ENCODE measurements around the gene MDGA2.

The MDGA2 gene

GRCh38 chr14:46885566-46885965 lies 789.8 kb downstream of the MDGA2 start:
- Histone ChIP-seq H3K27me3 (no peaks in the 10 kb centered on the region), H3K4me2 (no peak overlapping the region), H3K27ac (no peak overlapping the region), H4K20me1 (no peaks in the 10 kb centered on the region), H3K9me3 (replicated peaks in 1 of 11) (no peaks in the 10 kb centered on the region), H3K36me3 (no peaks in the 10 kb centered on the region), H3K9ac (no peak overlapping the region), H3K4me1 (peaks cover 0 to 5% (median 0%) of the 10 kb centered on the region in 10 experiments; a peak in 2 of 20 replicates), H3K4me3 (no peak overlapping the region)
- TF ChIP-seq Cebpa-rat (IDR thresholded peaks at IDR 0.05) = no peak

GRCh38 chr14:46861753-46862152 lies 813.7 kb downstream of the MDGA2 start:
- Histone ChIP-seq H3K36me3 (no peaks in the 10 kb centered on the region), H3K9me3 (replicated peaks in 1 of 11) (no peaks in the 10 kb centered on the region), H3K9ac (no peak overlapping the region), H3K4me3 (no peak overlapping the region), H3K27ac (no peak overlapping the region), H3K4me2 (no peak overlapping the region), H4K20me1 (no peaks in the 10 kb centered on the region), H3K4me1 (no peaks in the 10 kb centered on the region), H3K27me3 (no peaks in the 10 kb centered on the region)
- TF ChIP-seq Cebpa-rat (IDR thresholded peaks at IDR 0.05) = no peak

- TF ChIP-seq Cebpa-rat (IDR thresholded peaks at IDR 0.05) = no peak
- Histone ChIP-seq H3K27me3 (no peaks in the 10 kb centered on the region), H3K4me2 (no peak overlapping the region), H3K27ac (no peak overlapping the region), H3K9ac (no peak overlapping the region), H3K36me3 (no peaks in the 10 kb centered on the region), H3K4me3 (no peak overlapping the region), H3K9me3 (replicated peaks in 1 of 11) (peaks cover 0 to 8% (median 0%) of the 10 kb centered on the region in 11 experiments; a peak in 2 of 22 replicates), H4K20me1 (no peaks in the 10 kb centered on the region), H3K4me1 (no peaks in the 10 kb centered on the region)
Observed at GRCh38 chr14:46840944-46841720, 834.3 kb downstream of the MDGA2 start.

GRCh38 chr14:46820291-46820690 lies 855.1 kb downstream of the MDGA2 start:
- H3K9ac ChIP-seq = no peak overlapping the region
- peaks cover 0 to 9% (median 7%) of the 10 kb centered on the region in 11 experiments; a peak in 14 of 22 replicates for H3K9me3 ChIP-seq (replicated peaks in 1 of 11)
- H3K4me2 ChIP-seq = no peak overlapping the region
- TF ChIP-seq Cebpa-rat (IDR thresholded peaks at IDR 0.05) = no peak; a peak in 1 of 22 replicates
- no peaks in the 10 kb centered on the region for H4K20me1 ChIP-seq
- no peak overlapping the region for H3K4me3 ChIP-seq
- no peaks in the 10 kb centered on the region for H3K36me3 ChIP-seq
- H3K27me3 ChIP-seq = no peaks in the 10 kb centered on the region
- no peaks in the 10 kb centered on the region for H3K4me1 ChIP-seq
- H3K27ac ChIP-seq = no peak overlapping the region

- TF ChIP-seq Cebpa-rat (IDR thresholded peaks at IDR 0.05) = no peak
- no peak overlapping the region for H3K4me3 ChIP-seq
Observed at GRCh38 chr14:46819117-46819516, 856.3 kb downstream of the MDGA2 start.

GRCh38 chr14:46818147-46818546 lies 857.3 kb downstream of the MDGA2 start:
- no peak for TF ChIP-seq Cebpa-rat (IDR thresholded peaks at IDR 0.05)
- Histone ChIP-seq H3K36me3 (no peaks in the 10 kb centered on the region), H3K4me1 (no peaks in the 10 kb centered on the region), H3K4me3 (no peak overlapping the region), H3K4me2 (no peak overlapping the region), H4K20me1 (no peaks in the 10 kb centered on the region), H3K27me3 (no peaks in the 10 kb centered on the region), H3K9ac (no peak overlapping the region), H3K27ac (no peak overlapping the region), H3K9me3 (replicated peaks in 1 of 11) (peaks cover 0 to 9% (median 7%) of the 10 kb centered on the region in 11 experiments; a peak in 14 of 22 replicates)

More at GRCh38 chr14:46819117-46819516, 856.3 kb downstream of the MDGA2 start:
- no peaks in the 10 kb centered on the region for H3K27me3 ChIP-seq
- no peak overlapping the region for H3K4me2 ChIP-seq
- no peaks in the 10 kb centered on the region for H4K20me1 ChIP-seq
- H3K4me1 ChIP-seq = no peaks in the 10 kb centered on the region
- H3K36me3 ChIP-seq = no peaks in the 10 kb centered on the region
- H3K9ac ChIP-seq = no peak overlapping the region
- H3K27ac ChIP-seq = no peak overlapping the region
- peaks cover 0 to 9% (median 7%) of the 10 kb centered on the region in 11 experiments; a peak in 14 of 22 replicates for H3K9me3 ChIP-seq (replicated peaks in 1 of 11)

- Histone ChIP-seq H3K27me3 (no peaks in the 10 kb centered on the region), H4K20me1 (no peaks in the 10 kb centered on the region), H3K36me3 (no peaks in the 10 kb centered on the region), H3K27ac (no peak overlapping the region), H3K9ac (no peak overlapping the region), H3K4me2 (no peak overlapping the region), H3K4me1 (no peaks in the 10 kb centered on the region), H3K4me3 (no peak overlapping the region), H3K9me3 (replicated peaks in 1 of 11) (peaks cover 0 to 7% (median 0%) of the 10 kb centered on the region in 11 experiments; a peak in 4 of 22 replicates)
- no peak for TF ChIP-seq Cebpa-rat (IDR thresholded peaks at IDR 0.05)
Observed at GRCh38 chr14:46793144-46793543, 882.3 kb downstream of the MDGA2 start.
